Fibroblast of skin of left quadriceps (primary cell): ENCODE data around the gene PABPC1L.

Experiments used
- DNase-seq, 2 experiments: peaks; one replicate each; pipeline ENCODE4 v3.0.0-alpha.2; 2013; ENCODE audit warnings: low read depth in 2 of 2

The PABPC1L gene

DNA sequence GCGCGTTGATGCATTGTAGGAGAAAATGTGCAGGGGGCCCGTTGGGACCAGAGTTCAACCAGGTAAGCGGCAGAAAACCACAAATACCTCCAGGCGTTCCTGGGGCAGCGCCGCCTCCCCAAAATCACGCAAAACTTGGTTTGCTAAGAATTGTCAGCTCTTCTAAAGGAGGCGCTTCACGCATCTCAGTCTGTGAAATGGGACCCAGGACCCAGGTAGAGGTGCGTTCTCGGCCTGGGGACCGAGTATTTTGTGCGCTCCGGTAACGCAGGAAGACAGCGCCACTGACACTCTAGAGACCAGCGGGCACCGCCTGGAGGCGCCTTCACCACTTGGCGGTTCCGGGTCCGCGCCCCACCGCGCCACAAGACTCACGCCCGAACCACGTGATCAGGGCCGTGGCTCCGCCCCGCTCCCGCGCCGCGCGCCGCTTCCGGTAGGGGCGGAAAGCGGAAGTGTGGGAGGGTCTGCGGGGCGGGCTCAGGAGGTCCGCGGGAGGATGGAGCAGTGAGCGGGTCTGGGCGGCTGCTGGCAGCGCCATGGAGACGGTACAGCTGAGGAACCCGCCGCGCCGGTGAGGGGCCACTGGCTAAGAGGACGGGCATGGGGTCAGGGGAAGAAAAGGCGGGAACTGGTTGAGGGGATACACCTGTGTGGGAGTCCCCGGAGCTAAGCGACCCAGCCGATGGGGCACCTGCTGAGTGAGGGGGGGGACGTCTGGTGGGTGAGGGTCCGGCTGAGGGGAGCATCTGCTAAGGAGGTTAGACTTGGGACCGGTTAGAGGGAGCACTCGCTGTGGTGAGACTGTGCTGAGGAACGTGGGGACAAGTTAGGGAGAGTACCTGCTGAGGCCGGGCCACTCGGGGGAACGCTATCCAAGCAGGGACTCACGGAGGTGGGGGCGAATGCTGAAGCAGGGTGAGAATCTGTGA lies 56.4 kb downstream of the PABPC1L start, which contains the start of gene STK4:
Gene STK4, plus strand, starts transcription at position 483 of the 932 bp plus-strand sequence. Its CDS starts 57 bp downstream, at position 540.
- DNase-seq: peak; percentile 75 to 78

GRCh38 chr20:44967207-44967807 lies 57.4 kb downstream of the PABPC1L start:
- DNase-seq: no peak

- no peak for DNase-seq
Measured at GRCh38 chr20:44969300-44969894, 59.5 kb downstream of the PABPC1L start.

GRCh38 chr20:44970243-44970757 lies 60.4 kb downstream of the PABPC1L start:
- no peak for DNase-seq

DNA sequence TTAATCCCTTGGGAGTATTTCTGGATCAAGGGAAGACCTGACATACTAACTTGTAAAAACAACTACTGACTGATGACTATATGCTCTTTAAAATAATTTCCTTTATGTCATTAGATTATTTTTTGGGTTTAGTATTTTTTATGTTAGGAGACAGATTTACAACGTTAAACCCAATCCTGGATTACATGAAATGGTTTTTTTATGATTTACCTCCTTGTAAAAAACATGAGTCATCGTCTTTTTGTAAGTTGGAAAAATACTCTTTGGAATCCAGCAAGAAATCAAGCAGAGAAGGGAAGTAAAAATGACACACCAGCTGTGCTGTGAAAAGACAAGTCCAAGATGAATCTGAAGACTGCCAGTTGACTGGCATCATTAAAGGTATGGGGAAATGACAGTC lies 63.2 kb downstream of the PABPC1L start:
- peak in 1 of 2 experiments; percentile 21 for DNase-seq

- DNase-seq: no peak
Measured at GRCh38 chr20:44976698-44977097, 66.8 kb downstream of the PABPC1L start.

DNA sequence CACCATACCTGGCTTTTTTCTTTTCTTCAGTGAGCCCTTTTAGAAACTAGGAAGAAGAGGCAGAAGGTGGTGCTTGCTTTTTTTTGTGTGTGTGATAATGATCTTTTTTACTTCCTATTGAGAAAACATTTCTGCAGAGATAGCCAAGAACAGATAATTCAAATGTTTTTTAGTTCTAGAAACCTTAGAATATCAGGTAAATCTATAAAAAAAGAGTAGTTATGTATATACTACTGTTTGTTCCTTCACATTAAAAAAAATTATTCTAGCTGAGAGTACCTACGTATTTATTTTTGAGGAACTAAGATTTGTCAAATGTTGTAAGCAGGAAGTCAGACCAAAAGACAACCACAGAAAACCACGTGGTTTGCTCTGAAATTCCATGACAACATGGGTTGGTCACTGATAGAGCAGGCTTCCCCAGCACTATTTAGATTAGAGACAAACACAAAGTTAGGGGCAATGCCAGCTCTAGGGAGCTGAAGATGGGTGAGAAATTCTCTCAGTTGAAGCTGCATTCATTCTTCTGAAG lies 69.3 kb downstream of the PABPC1L start:
- DNase-seq: no peak

GRCh38 chr20:44981736-44982406 lies 72.0 kb downstream of the PABPC1L start:
- DNase-seq: no peak

DNA sequence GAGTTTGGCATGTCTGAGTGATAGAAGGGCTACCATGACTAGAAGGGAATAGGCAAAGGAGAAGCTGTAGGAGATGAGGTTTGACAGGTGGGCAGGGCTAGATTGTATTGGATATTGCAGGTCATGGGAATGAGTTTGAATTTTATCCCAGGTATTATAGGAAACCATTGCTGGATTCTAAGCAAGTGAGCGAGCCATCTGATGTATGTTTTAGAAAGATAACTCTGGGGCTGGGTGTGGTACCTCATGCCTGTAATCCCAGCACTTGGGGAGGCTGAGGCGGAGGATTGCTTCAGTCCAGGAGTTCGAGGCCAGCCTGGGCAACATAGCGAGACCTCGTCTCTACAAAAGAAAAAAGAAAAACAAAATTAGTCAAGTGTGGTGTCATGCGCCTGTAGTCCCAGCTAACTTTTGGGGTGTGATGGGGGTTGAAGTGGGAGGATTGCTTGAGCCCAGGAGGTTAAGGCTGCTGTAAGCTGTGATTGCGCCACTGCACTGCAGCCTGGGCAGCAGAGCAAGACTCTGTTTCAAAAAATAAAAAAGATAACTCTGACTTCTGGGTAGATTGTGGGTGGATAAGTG lies 73.3 kb downstream of the PABPC1L start:
- no peak for DNase-seq

- no peak for DNase-seq
Measured at GRCh38 chr20:44988631-44989171, 78.8 kb downstream of the PABPC1L start.
